HL-60 (cell line): ENCODE results near the gene APPL1.

Experiments used
- CTCF ChIP-seq: IDR thresholded peaks from one replicate; pipeline ENCODE4 v1.5.1; 2011; ENCODE audit warnings: low read length, control low read depth, inconsistent platforms; ENCODE audit not compliant: insufficient read depth
- POLR2AphosphoS5 ChIP-seq: IDR thresholded peaks from 2 replicates; pipeline ENCODE4 v1.6.1; 2012; ENCODE audit warnings: low read depth
- REST ChIP-seq: IDR thresholded peaks from 2 replicates; pipeline ENCODE4 v1.6.1; 2012; ENCODE audit warnings: low read depth; ENCODE audit not compliant: insufficient replicate concordance

GRCh38 chr3:57227930-57228751 is 612 bp downstream of the APPL1 start:
- no peak for TF ChIP-seq REST
- TF ChIP-seq CTCF: no peak
- TF ChIP-seq POLR2AphosphoS5: no peak
